ENCODE data around the gene KLK11. TPM values are rescaled to one million over a fixed set of nuclear protein-coding genes. Genes with fewer than 3 reads are reported as not detected.

KLK11 gene
- total RNA-seq, 1 donor from 2014 or later, result not detected

GRCh38 chr19:50972795-50973376 is 53.5 kb downstream of the KLK11 start:
- FAIRE-seq (no peak), DNase-seq (ENCODE audit: low read depth) (no peak)
- H3K4me1 ChIP-seq (ENCODE audit: insufficient read depth, low read length), result no peaks in the 10 kb centered on the region
- Mint-ChIP-seq H3K27ac (ENCODE audit: unreplicated experiment) (no peak overlapping the region), H3K9me3 (ENCODE audit: unreplicated experiment) (no peaks in the 10 kb centered on the region), H3K36me3 (ENCODE audit: low read depth, unreplicated experiment) (peaks cover 2% of the 10 kb centered on the region), H3K4me1 (ENCODE audit: low read depth, unreplicated experiment) (peaks cover 4% of the 10 kb centered on the region), H3K27me3 (ENCODE audit: low read depth, unreplicated experiment) (peaks cover 21% of the 10 kb centered on the region), H3K4me3 (ENCODE audit: unreplicated experiment) (no peak overlapping the region)
- H3K9ac ChIP-seq (ENCODE audit: low read length), result no peak overlapping the region
- H3K9me3 ChIP-seq (ENCODE audit: insufficient read depth, low read depth, low read length), result no peaks in the 10 kb centered on the region
- no peak overlapping the region for H3K27ac ChIP-seq (ENCODE audit: low read depth, low read length)
- no peak overlapping the region for H3K4me3 ChIP-seq (ENCODE audit: insufficient read depth, low read depth, low read length)
- H3K27me3 ChIP-seq (ENCODE audit: insufficient read depth, low read length), result no peaks in the 10 kb centered on the region
- no peaks in the 10 kb centered on the region for H3K79me2 ChIP-seq (ENCODE audit: insufficient read depth, low read length)
- TF ChIP-seq CTCF (IDR thresholded peaks at IDR 0.05; ENCODE audit: insufficient read depth, low read depth, low read length), result no peak
- TF ChIP-seq EZH2 (IDR thresholded peaks at IDR 0.05; ENCODE audit: insufficient read depth, low read length), result no peak
- H2AFZ ChIP-seq (ENCODE audit: low read depth, low read length), result no peak overlapping the region
- no peaks in the 10 kb centered on the region for H3K36me3 ChIP-seq (ENCODE audit: insufficient read depth, low read length)
- H4K20me1 ChIP-seq (ENCODE audit: insufficient read depth, low read length), result no peaks in the 10 kb centered on the region
- no peak overlapping the region for H3K4me2 ChIP-seq (ENCODE audit: low read length)

Other genes starting within 250 kb of the KLK11 start
- not detected in 2 replicates for gene ACP4, start 236.2 kb downstream of the KLK11 start, total RNA-seq
- gene KLK1, start 202.8 kb downstream of the KLK11 start, total RNA-seq, result not detected in 2 replicates
- not detected in 2 replicates for gene KLK15, start 193.0 kb downstream of the KLK11 start, total RNA-seq
- gene KLK3, start 171.7 kb downstream of the KLK11 start, total RNA-seq, result not detected in 2 replicates
- not detected in 2 replicates for gene KLK2, start 153.2 kb downstream of the KLK11 start, total RNA-seq
- not detected in 2 replicates for gene KLK4, start 115.2 kb downstream of the KLK11 start, total RNA-seq
- gene KLK5, start 73.6 kb downstream of the KLK11 start, total RNA-seq, result not detected in 2 replicates
- gene KLK6, start 57.0 kb downstream of the KLK11 start, total RNA-seq, result 2.7 and 3.5 TPM in 2 replicates
- not detected in 2 replicates for gene KLK7, start 42.7 kb downstream of the KLK11 start, total RNA-seq
- not detected in 2 replicates for gene KLK8, start 25.0 kb downstream of the KLK11 start, total RNA-seq
- 0.19 and 0.30 TPM in 2 replicates for gene KLK10, start 6.9 kb downstream of the KLK11 start, total RNA-seq
- gene KLK12, start 8.4 kb upstream of the KLK11 start, total RNA-seq, result not detected in 2 replicates
- gene KLK13, start 38.5 kb upstream of the KLK11 start, total RNA-seq, result 0.32 TPM in 1 of 2 replicates, not detected in the other
- gene KLK14, start 56.3 kb upstream of the KLK11 start, total RNA-seq, result 0.23 and 0.31 TPM in 2 replicates
- 6.4 and 7.4 TPM in 2 replicates for gene CTU1, start 81.8 kb upstream of the KLK11 start, total RNA-seq
- gene SIGLEC9, start 98.3 kb upstream of the KLK11 start, total RNA-seq, result not detected in 2 replicates
- gene SIGLEC7, start 115.7 kb upstream of the KLK11 start, total RNA-seq, result not detected in 2 replicates
- gene CD33, start 198.5 kb upstream of the KLK11 start, total RNA-seq, result not detected in 2 replicates
- gene SIGLECL1, start 224.5 kb upstream of the KLK11 start, total RNA-seq, result not detected in 2 replicates